GM23338 (cell line): ENCODE results near the gene ATF3. TPM values are rescaled to one million over a fixed set of nuclear protein-coding genes. Genes with fewer than 3 reads are reported as not detected.

Experiments
- ATAC-seq: fragments of 200-7000 bp; cut with Tn5 transposase; 3 replicates; pipeline ENCODE4 v1.9.1; 2020
- DNase-seq: peaks from one replicate; pipeline ENCODE4 v3.0.0-alpha.2; 2015; ENCODE audit warnings: low spot score
- H2AFZ ChIP-seq: fragments of 200-600 bp; sonication (generic); 2 replicates; pipeline ENCODE4 v1.8.0; 2016; ENCODE audit warnings: antibody characterized with exemption, mild to moderate bottlenecking, moderate library complexity
- H3F3A ChIP-seq: fragments of 200-600 bp; sonication (generic); replicated peaks from 2 replicates; pipeline ENCODE4 v1.8.0; 2017; ENCODE audit warnings: antibody characterized with exemption, mixed run types, low read depth
- H3K27ac ChIP-seq: fragments of 200-600 bp; sonication (generic); 2 replicates; pipeline ENCODE4 v1.6.1; 2016; ENCODE audit warnings: low read depth
- H3K27me3 ChIP-seq: fragments of 200-600 bp; sonication (generic); 2 replicates; pipeline ENCODE4 v1.8.0; 2016; ENCODE audit warnings: mild to moderate bottlenecking, mixed run types, moderate library complexity; ENCODE audit not compliant: insufficient read depth
- H3K36me3 ChIP-seq: fragments of 200-600 bp; sonication (generic); 2 replicates; pipeline ENCODE4 v1.8.0; 2016; ENCODE audit warnings: mild to moderate bottlenecking; ENCODE audit not compliant: insufficient read depth
- H3K4me1 ChIP-seq: fragments of 200-600 bp; sonication (generic); 2 replicates; pipeline ENCODE4 v1.8.0; 2016; ENCODE audit warnings: mild to moderate bottlenecking, moderate library complexity; ENCODE audit not compliant: insufficient read depth
- H3K4me2 ChIP-seq: fragments of 200-600 bp; sonication (generic); 2 replicates; pipeline ENCODE4 v1.7.1; 2017; ENCODE audit warnings: mixed run types
- H3K4me3 ChIP-seq: fragments of 200-600 bp; sonication (generic); 2 replicates; pipeline ENCODE4 v1.6.1; 2016; ENCODE audit warnings: mixed run types
- H3K79me2 ChIP-seq: fragments of 200-600 bp; sonication (generic); replicated peaks from 2 replicates; pipeline ENCODE4 v1.8.0; 2017; ENCODE audit warnings: mild to moderate bottlenecking; ENCODE audit not compliant: insufficient read depth
- H3K9me2 ChIP-seq: fragments of 200-600 bp; sonication (generic); 2 replicates; pipeline ENCODE4 v1.8.0; 2017; ENCODE audit not compliant: insufficient read depth
- H4K20me1 ChIP-seq: fragments of 200-600 bp; sonication (generic); replicated peaks from 2 replicates; pipeline ENCODE4 v1.8.0; 2017; ENCODE audit warnings: mild to moderate bottlenecking; ENCODE audit not compliant: insufficient read depth
- H3K27ac Mint-ChIP-seq: 2 replicates; pipeline ENCODE4 v1.8.0; 2020; ENCODE audit warnings: inconsistent platforms, mild to moderate bottlenecking, moderate library complexity, mixed read lengths
- H3K27me3 Mint-ChIP-seq: 3 replicates; pipeline ENCODE4 v1.8.0; 2022; ENCODE audit warnings: low read depth, mild to moderate bottlenecking, moderate library complexity, mixed read lengths, inconsistent platforms; ENCODE audit not compliant: insufficient read depth, poor library complexity
- H3K36me3 Mint-ChIP-seq: 3 replicates; pipeline ENCODE4 v1.8.0; 2021; ENCODE audit warnings: low read depth, mild to moderate bottlenecking, inconsistent platforms, moderate library complexity, mixed read lengths
- H3K4me1 Mint-ChIP-seq: 3 replicates; pipeline ENCODE4 v1.8.0; 2020; ENCODE audit warnings: mild to moderate bottlenecking, inconsistent platforms, mixed read lengths
- H3K4me3 Mint-ChIP-seq: 3 replicates; pipeline ENCODE4 v1.8.0; 2021; ENCODE audit warnings: moderate library complexity, mild to moderate bottlenecking, inconsistent platforms, mixed read lengths
- H3K9me3 Mint-ChIP-seq: 3 replicates; pipeline ENCODE4 v1.8.0; 2020; ENCODE audit warnings: moderate library complexity, mild to moderate bottlenecking, inconsistent platforms, mixed read lengths
- EZH2 ChIP-seq: fragments of 200-600 bp; sonication (generic); IDR thresholded peaks from one replicate; pipeline ENCODE4 v1.8.0; 2017; ENCODE audit warnings: antibody characterized with exemption, mild to moderate bottlenecking, low read depth; ENCODE audit not compliant: unreplicated experiment
- EZH2phosphoT487 ChIP-seq: fragments of 200-600 bp; sonication (generic); IDR thresholded peaks from one replicate; pipeline ENCODE4 v1.8.1; 2018; ENCODE audit warnings: antibody characterized with exemption; ENCODE audit not compliant: unreplicated experiment
- JUNB ChIP-seq: IDR thresholded peaks from one replicate; pipeline ENCODE4 v1.6.1; 2016; ENCODE audit warnings: antibody characterized with exemption; ENCODE audit not compliant: unreplicated experiment
- NANOG ChIP-seq: IDR thresholded peaks from 2 replicates; pipeline ENCODE4 v1.6.1; 2016; ENCODE audit warnings: antibody characterized with exemption, borderline replicate concordance
- POLR2AphosphoS5 ChIP-seq: IDR thresholded peaks from 2 replicates; pipeline ENCODE4 v1.6.1; 2016; ENCODE audit warnings: antibody characterized with exemption, low read depth
- STAT1 ChIP-seq: IDR thresholded peaks from one replicate; pipeline ENCODE4 v1.6.1; 2016; ENCODE audit warnings: antibody characterized with exemption; ENCODE audit not compliant: unreplicated experiment
- ZNF114 ChIP-seq: fragments of 250-450 bp; sonication (Bioruptor Pico); IDR thresholded peaks from 2 replicates; pipeline ENCODE4 v1.5.0; 2020; ENCODE audit warnings: mild to moderate bottlenecking, moderate library complexity
- ZNF331 ChIP-seq: fragments of 250-450 bp; sonication (Bioruptor Pico); IDR thresholded peaks from 2 replicates; pipeline ENCODE4 v1.5.0; 2020; ENCODE audit warnings: low read depth, mild to moderate bottlenecking, moderate library complexity
- polyA plus RNA-seq: library from polyadenylated mRNA; unstranded; fragments of >200 nt; fragmentation: Nextera tagmentation; extraction: Ambion mirVana; gene quantifications from 2 replicates; pipeline ENCODE4 v1.2.1, GENCODE V29; 2016
- total RNA-seq: library from RNA; depleted of rRNA; stranded (reverse); fragments of >200 nt; shearing (Covaris generic); gene quantifications from 2 replicates; pipeline ENCODE4 v1.2.3, GENCODE V29; 2014
- TF ChIP-seq, protein P1 (sequence below): IDR thresholded peaks from 2 replicates; pipeline ENCODE4 v1.6.1; 2016; ENCODE audit warnings: antibody characterized with exemption
- TF ChIP-seq, protein P2 (sequence below), 2 experiments: fragments of 200-600 bp in 1 of 2; sonication (generic) in 1 of 2; conservative IDR thresholded peaks; 2 replicates each; pipeline versions ENCODE4 v1.5.1 to v1.6.1; 2016 to 2017; ENCODE audit warnings: antibody characterized with exemption in 2 of 2, low read depth in 2 of 2, mild to moderate bottlenecking in 2 of 2, moderate library complexity in 1 of 2
- TF ChIP-seq, protein P3 (sequence below): fragments of 250-450 bp; sonication (Bioruptor Pico); IDR thresholded peaks from 2 replicates; pipeline ENCODE4 v1.5.0; 2020; ENCODE audit warnings: mild to moderate bottlenecking, moderate library complexity
- TF ChIP-seq, protein P4 (sequence below): IDR thresholded peaks from one replicate; pipeline ENCODE4 v1.6.1; 2018; ENCODE audit warnings: antibody characterized with exemption; ENCODE audit not compliant: unreplicated experiment

The ATF3 gene
- total and polyA plus RNA-seq, 2 experiments from 2014 or later, result 12.6 to 17.2 TPM

DNA sequence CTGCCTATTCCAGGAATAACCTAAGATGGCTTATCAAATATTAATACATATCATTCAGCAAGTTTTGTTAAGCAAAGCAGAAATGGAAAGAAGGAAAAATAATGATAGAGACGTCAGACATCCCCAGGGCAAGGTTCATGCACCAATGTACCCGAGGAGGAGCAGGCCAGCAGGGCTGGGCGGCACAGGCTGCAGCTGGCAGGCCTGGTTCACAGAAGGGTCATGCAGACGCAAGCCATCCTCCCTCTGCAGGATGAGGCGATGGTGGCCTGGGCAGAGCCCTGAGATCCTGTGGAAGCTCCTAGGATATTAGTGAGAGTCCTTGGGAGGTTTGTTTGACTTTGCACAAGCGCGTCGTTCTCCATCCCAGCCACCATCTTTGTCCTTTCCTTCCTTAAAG is 61.0 kb downstream of the ATF3 start (continued):
- TF ChIP-seq, protein P1, sequence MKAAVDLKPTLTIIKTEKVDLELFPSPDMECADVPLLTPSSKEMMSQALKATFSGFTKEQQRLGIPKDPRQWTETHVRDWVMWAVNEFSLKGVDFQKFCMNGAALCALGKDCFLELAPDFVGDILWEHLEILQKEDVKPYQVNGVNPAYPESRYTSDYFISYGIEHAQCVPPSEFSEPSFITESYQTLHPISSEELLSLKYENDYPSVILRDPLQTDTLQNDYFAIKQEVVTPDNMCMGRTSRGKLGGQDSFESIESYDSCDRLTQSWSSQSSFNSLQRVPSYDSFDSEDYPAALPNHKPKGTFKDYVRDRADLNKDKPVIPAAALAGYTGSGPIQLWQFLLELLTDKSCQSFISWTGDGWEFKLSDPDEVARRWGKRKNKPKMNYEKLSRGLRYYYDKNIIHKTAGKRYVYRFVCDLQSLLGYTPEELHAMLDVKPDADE, result no peak

DNA sequence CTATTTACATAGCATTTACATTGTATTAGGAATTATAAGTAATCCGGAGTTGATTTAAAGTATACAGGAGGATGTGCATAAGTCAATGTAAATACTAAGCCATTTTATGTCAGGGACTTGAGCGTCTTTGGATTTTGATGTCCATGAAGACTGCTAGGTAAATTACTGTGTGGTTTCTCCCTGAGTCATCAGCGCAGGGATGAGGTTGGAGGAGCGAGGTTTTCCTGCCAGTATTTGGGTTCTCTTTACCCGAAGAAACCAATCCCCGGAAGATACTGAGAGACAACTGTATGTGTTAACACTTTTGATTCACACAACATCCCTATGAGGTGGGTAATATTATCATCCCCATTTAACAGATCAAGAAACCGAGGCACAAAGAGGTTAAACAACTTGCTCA is 61.7 kb downstream of the ATF3 start:
- H3K9me2 ChIP-seq, result no peaks in the 10 kb centered on the region
- H3F3A ChIP-seq, result no peaks in the 10 kb centered on the region
- no peak overlapping the region for H2AFZ ChIP-seq
- peaks cover 11% of the 10 kb centered on the region for H3K27me3 ChIP-seq
- no peak for DNase-seq
- Mint-ChIP-seq H3K4me3 (no peak overlapping the region), H3K4me1 (peaks cover 42% of the 10 kb centered on the region), H3K27me3 (peaks cover 13% of the 10 kb centered on the region), H3K36me3 (no peaks in the 10 kb centered on the region), H3K9me3 (no peaks in the 10 kb centered on the region), H3K27ac (no peak overlapping the region)
- ATAC-seq, result no peak
- no peaks in the 10 kb centered on the region for H3K79me2 ChIP-seq
- H3K36me3 ChIP-seq, result no peaks in the 10 kb centered on the region
- peaks cover 16% of the 10 kb centered on the region for H3K4me1 ChIP-seq
- H4K20me1 ChIP-seq, result no peaks in the 10 kb centered on the region
- no peak overlapping the region for H3K4me3 ChIP-seq
- H3K27ac ChIP-seq, result no peak overlapping the region
- no peak overlapping the region for H3K4me2 ChIP-seq
- TF ChIP-seq, protein P2, sequence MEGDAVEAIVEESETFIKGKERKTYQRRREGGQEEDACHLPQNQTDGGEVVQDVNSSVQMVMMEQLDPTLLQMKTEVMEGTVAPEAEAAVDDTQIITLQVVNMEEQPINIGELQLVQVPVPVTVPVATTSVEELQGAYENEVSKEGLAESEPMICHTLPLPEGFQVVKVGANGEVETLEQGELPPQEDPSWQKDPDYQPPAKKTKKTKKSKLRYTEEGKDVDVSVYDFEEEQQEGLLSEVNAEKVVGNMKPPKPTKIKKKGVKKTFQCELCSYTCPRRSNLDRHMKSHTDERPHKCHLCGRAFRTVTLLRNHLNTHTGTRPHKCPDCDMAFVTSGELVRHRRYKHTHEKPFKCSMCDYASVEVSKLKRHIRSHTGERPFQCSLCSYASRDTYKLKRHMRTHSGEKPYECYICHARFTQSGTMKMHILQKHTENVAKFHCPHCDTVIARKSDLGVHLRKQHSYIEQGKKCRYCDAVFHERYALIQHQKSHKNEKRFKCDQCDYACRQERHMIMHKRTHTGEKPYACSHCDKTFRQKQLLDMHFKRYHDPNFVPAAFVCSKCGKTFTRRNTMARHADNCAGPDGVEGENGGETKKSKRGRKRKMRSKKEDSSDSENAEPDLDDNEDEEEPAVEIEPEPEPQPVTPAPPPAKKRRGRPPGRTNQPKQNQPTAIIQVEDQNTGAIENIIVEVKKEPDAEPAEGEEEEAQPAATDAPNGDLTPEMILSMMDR (conservative IDR thresholded peaks at IDR 0.05; ENCODE audit: low read depth in 2 of 2), result no peak
- TF ChIP-seq, protein P3, sequence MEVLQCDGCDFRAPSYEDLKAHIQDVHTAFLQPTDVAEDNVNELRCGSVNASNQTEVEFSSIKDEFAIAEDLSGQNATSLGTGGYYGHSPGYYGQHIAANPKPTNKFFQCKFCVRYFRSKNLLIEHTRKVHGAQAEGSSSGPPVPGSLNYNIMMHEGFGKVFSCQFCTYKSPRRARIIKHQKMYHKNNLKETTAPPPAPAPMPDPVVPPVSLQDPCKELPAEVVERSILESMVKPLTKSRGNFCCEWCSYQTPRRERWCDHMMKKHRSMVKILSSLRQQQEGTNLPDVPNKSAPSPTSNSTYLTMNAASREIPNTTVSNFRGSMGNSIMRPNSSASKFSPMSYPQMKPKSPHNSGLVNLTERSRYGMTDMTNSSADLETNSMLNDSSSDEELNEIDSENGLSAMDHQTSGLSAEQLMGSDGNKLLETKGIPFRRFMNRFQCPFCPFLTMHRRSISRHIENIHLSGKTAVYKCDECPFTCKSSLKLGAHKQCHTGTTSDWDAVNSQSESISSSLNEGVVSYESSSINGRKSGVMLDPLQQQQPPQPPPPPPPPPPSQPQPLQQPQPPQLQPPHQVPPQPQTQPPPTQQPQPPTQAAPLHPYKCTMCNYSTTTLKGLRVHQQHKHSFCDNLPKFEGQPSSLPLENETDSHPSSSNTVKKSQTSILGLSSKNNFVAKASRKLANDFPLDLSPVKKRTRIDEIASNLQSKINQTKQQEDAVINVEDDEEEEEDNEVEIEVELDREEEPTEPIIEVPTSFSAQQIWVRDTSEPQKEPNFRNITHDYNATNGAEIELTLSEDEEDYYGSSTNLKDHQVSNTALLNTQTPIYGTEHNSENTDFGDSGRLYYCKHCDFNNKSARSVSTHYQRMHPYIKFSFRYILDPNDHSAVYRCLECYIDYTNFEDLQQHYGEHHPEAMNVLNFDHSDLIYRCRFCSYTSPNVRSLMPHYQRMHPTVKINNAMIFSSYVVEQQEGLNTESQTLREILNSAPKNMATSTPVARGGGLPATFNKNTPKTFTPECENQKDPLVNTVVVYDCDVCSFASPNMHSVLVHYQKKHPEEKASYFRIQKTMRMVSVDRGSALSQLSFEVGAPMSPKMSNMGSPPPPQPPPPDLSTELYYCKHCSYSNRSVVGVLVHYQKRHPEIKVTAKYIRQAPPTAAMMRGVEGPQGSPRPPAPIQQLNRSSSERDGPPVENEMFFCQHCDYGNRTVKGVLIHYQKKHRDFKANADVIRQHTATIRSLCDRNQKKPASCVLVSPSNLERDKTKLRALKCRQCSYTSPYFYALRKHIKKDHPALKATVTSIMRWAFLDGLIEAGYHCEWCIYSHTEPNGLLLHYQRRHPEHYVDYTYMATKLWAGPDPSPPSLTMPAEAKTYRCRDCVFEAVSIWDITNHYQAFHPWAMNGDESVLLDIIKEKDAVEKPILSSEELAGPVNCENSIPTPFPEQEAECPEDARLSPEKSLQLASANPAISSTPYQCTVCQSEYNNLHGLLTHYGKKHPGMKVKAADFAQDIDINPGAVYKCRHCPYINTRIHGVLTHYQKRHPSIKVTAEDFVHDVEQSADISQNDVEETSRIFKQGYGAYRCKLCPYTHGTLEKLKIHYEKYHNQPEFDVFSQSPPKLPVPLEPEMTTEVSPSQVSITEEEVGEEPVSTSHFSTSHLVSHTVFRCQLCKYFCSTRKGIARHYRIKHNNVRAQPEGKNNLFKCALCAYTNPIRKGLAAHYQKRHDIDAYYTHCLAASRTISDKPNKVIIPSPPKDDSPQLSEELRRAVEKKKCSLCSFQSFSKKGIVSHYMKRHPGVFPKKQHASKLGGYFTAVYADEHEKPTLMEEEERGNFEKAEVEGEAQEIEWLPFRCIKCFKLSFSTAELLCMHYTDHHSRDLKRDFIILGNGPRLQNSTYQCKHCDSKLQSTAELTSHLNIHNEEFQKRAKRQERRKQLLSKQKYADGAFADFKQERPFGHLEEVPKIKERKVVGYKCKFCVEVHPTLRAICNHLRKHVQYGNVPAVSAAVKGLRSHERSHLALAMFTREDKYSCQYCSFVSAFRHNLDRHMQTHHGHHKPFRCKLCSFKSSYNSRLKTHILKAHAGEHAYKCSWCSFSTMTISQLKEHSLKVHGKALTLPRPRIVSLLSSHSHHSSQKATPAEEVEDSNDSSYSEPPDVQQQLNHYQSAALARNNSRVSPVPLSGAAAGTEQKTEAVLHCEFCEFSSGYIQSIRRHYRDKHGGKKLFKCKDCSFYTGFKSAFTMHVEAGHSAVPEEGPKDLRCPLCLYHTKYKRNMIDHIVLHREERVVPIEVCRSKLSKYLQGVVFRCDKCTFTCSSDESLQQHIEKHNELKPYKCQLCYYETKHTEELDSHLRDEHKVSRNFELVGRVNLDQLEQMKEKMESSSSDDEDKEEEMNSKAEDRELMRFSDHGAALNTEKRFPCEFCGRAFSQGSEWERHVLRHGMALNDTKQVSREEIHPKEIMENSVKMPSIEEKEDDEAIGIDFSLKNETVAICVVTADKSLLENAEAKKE (CRISPR knock-in tag), result no peak
- TF ChIP-seq, protein P1, result no peak
- TF ChIP-seq EZH2, result no peak
- TF ChIP-seq POLR2AphosphoS5, result no peak
- no peak for TF ChIP-seq NANOG
- TF ChIP-seq STAT1, result no peak
- no peak for TF ChIP-seq ZNF331 (CRISPR knock-in tag)
- no peak for TF ChIP-seq EZH2phosphoT487
- no peak for TF ChIP-seq ZNF114 (CRISPR knock-in tag)
- TF ChIP-seq, protein P4, sequence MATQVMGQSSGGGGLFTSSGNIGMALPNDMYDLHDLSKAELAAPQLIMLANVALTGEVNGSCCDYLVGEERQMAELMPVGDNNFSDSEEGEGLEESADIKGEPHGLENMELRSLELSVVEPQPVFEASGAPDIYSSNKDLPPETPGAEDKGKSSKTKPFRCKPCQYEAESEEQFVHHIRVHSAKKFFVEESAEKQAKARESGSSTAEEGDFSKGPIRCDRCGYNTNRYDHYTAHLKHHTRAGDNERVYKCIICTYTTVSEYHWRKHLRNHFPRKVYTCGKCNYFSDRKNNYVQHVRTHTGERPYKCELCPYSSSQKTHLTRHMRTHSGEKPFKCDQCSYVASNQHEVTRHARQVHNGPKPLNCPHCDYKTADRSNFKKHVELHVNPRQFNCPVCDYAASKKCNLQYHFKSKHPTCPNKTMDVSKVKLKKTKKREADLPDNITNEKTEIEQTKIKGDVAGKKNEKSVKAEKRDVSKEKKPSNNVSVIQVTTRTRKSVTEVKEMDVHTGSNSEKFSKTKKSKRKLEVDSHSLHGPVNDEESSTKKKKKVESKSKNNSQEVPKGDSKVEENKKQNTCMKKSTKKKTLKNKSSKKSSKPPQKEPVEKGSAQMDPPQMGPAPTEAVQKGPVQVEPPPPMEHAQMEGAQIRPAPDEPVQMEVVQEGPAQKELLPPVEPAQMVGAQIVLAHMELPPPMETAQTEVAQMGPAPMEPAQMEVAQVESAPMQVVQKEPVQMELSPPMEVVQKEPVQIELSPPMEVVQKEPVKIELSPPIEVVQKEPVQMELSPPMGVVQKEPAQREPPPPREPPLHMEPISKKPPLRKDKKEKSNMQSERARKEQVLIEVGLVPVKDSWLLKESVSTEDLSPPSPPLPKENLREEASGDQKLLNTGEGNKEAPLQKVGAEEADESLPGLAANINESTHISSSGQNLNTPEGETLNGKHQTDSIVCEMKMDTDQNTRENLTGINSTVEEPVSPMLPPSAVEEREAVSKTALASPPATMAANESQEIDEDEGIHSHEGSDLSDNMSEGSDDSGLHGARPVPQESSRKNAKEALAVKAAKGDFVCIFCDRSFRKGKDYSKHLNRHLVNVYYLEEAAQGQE, result no peak
- no peak for TF ChIP-seq JUNB
